Progenitor cell of endocrine pancreas (in vitro differentiated cells): ENCODE data around the gene TNFRSF14. TPM values are rescaled to one million over a fixed set of nuclear protein-coding genes. Genes with fewer than 3 reads are reported as not detected.

ENCODE experiments used
- DNase-seq: peaks from one replicate; pipeline ENCODE4 v3.0.0; 2021; ENCODE audit warnings: low spot score; ENCODE audit not compliant: unreplicated experiment
- H3K27ac Mint-ChIP-seq: 2 replicates; pipeline ENCODE4 v1.8.0; 2021; ENCODE audit warnings: mild to moderate bottlenecking, moderate library complexity, mixed read lengths
- H3K27me3 Mint-ChIP-seq: 2 replicates; pipeline ENCODE4 v1.8.0; 2021; ENCODE audit warnings: mixed read lengths
- H3K36me3 Mint-ChIP-seq: 2 replicates; pipeline ENCODE4 v1.8.0; 2022; ENCODE audit warnings: mixed read lengths; ENCODE audit not compliant: insufficient read depth
- H3K4me1 Mint-ChIP-seq: 2 replicates; pipeline ENCODE4 v1.8.0; 2021; ENCODE audit warnings: low read depth, mixed read lengths
- H3K4me3 Mint-ChIP-seq: 2 replicates; pipeline ENCODE4 v1.8.0; 2021; ENCODE audit warnings: low read depth, mild to moderate bottlenecking, moderate library complexity, mixed read lengths
- H3K9me3 Mint-ChIP-seq: 2 replicates; pipeline ENCODE4 v1.8.0; 2021; ENCODE audit warnings: low read depth, mixed read lengths
- CTCF ChIP-seq: fragments of 200-600 bp; sonication (generic); IDR thresholded peaks from one replicate; pipeline ENCODE4 v1.5.0; 2021; ENCODE audit warnings: antibody characterized with exemption, mild to moderate bottlenecking; ENCODE audit not compliant: unreplicated experiment
- total RNA-seq: library from RNA; stranded (reverse); gene quantifications from 2 replicates; pipeline ENCODE4 v1.2.1, GENCODE V29; 2021

The TNFRSF14 gene
- total RNA-seq, 1 donor from 2014 or later, result 0.41 TPM

GRCh38 chr1:2543543-2544092, 12.6 kb upstream of the TNFRSF14 start:
- H3K9me3 Mint-ChIP-seq, result no peaks in the 10 kb centered on the region
- no peak for TF ChIP-seq CTCF
- no peak overlapping the region for H3K4me3 Mint-ChIP-seq
- peaks cover 3% of the 10 kb centered on the region for H3K27me3 Mint-ChIP-seq
- no peak overlapping the region for H3K27ac Mint-ChIP-seq
- H3K4me1 Mint-ChIP-seq, result peaks cover 14% of the 10 kb centered on the region
- H3K36me3 Mint-ChIP-seq, result no peaks in the 10 kb centered on the region
- DNase-seq, result no peak

GRCh38 chr1:2544093-2544874, 11.9 kb upstream of the TNFRSF14 start:
- Mint-ChIP-seq H3K4me1 (peaks cover 14% of the 10 kb centered on the region), H3K27ac (no peak overlapping the region), H3K36me3 (no peaks in the 10 kb centered on the region), H3K27me3 (peaks cover 3% of the 10 kb centered on the region), H3K4me3 (no peak overlapping the region), H3K9me3 (no peaks in the 10 kb centered on the region)
- TF ChIP-seq CTCF, result no peak
- DNase-seq, result no peak

- no peaks in the 10 kb centered on the region for H3K9me3 Mint-ChIP-seq
- peaks cover 14% of the 10 kb centered on the region for H3K4me1 Mint-ChIP-seq
- TF ChIP-seq CTCF, result no peak
- no peak for DNase-seq
- no peaks in the 10 kb centered on the region for H3K36me3 Mint-ChIP-seq
- H3K27me3 Mint-ChIP-seq, result peaks cover 3% of the 10 kb centered on the region
- H3K27ac Mint-ChIP-seq, result no peak overlapping the region
- no peak overlapping the region for H3K4me3 Mint-ChIP-seq
These were observed 11.1 kb upstream of the TNFRSF14 start for GRCh38 chr1:2544875-2545640.

DNA sequence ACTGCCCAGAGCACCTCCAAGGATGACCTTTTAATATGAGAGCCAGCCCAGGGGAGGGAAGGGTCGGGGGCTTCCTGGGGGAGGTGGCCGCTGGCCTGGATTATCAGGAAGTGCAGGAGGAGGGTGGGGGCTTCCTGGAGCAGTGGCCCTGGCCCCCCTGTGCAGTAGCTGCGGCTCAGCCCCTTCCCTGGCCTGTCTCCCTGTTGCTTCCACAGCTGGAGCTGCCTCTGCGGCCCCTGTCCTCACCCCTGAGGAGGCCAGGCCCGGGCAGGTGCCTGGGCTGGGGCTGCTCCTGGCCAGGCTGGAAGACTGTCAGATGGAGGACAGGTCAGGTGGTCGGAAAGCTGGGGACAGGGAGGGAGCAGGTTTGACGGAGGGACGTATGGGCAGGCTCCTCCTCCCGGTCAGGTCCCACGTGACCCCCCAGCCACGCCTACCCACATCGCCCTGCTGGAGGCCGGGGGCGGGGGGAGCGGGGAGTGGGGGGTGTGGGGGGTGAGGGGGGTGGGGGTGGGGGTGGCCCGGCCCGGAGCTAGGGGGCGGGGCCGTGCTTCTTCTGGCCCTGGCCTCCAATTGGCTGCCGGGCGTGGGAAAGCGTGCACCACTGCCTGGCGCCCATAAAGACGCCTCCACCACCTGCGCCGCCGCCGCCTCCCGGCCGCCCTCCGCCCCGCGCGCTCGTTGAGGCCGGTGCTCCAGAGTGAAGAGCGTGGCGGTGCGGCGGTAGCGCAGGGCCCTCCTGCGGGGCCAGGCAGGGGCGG, 10.2 kb upstream of the TNFRSF14 start:
- no peaks in the 10 kb centered on the region for H3K9me3 Mint-ChIP-seq

More for the DNA sequence above, 10.2 kb upstream of the TNFRSF14 start:
- H3K4me3 Mint-ChIP-seq, result peak overlapping the region; percentile 68
- peaks cover 14% of the 10 kb centered on the region for H3K4me1 Mint-ChIP-seq
- no peaks in the 10 kb centered on the region for H3K36me3 Mint-ChIP-seq
- peak; percentile 87 for DNase-seq
- peaks cover 3% of the 10 kb centered on the region for H3K27me3 Mint-ChIP-seq
- no peak for TF ChIP-seq CTCF
- H3K27ac Mint-ChIP-seq, result no peak overlapping the region
